ENCODE results near the gene NIN. TPM values are rescaled to one million over a fixed set of nuclear protein-coding genes. Genes with fewer than 3 reads are reported as not detected.

The NIN gene
- total RNA-seq, 1 experiment from 2014 or later: 26.6 TPM

- no peak for DNase-seq
- Mint-ChIP-seq H3K27ac (ENCODE audit: unreplicated experiment) (no peak overlapping the region), H3K27me3 (ENCODE audit: unreplicated experiment) (peaks cover 27% of the 10 kb centered on the region), H3K4me1 (ENCODE audit: low read depth, unreplicated experiment) (no peaks in the 10 kb centered on the region), H3K36me3 (ENCODE audit: insufficient read depth, unreplicated experiment) (no peaks in the 10 kb centered on the region), H3K4me3 (ENCODE audit: low read depth, unreplicated experiment) (no peak overlapping the region), H3K9me3 (ENCODE audit: low read depth, unreplicated experiment) (no peaks in the 10 kb centered on the region)
- no TSS peak for BruUV-seq (replicated peaks)
- no peak for TF ChIP-seq CTCF (IDR thresholded peaks at IDR 0.05; ENCODE audit: unreplicated experiment)
- intact Hi-C loops (cut with micrococcal nuclease; ENCODE audit: unreplicated experiment): no loop called here
- CTCF ChIA-PET: interaction anchor here (1.2 kb wide), 1 partner anchor 14 kb away, joined by 3 read pairs; no protein-coding TSS in a partner anchor
Measured at GRCh38 chr14:50846226-50846880, 15.4 kb upstream of the NIN start.

GRCh38 chr14:50845166-50845565 is 14.2 kb upstream of the NIN start:
- peaks cover 34% of the 10 kb centered on the region for H3K27me3 Mint-ChIP-seq (ENCODE audit: unreplicated experiment)
- no peak overlapping the region for H3K27ac Mint-ChIP-seq (ENCODE audit: unreplicated experiment)
- BruUV-seq (replicated peaks): no TSS peak
- no peak for DNase-seq
- H3K9me3 Mint-ChIP-seq (ENCODE audit: low read depth, unreplicated experiment): no peaks in the 10 kb centered on the region
- no peak overlapping the region for H3K4me3 Mint-ChIP-seq (ENCODE audit: low read depth, unreplicated experiment)
- no peaks in the 10 kb centered on the region for H3K36me3 Mint-ChIP-seq (ENCODE audit: insufficient read depth, unreplicated experiment)
- intact Hi-C loops (cut with micrococcal nuclease; ENCODE audit: unreplicated experiment): no loop called here
- no peaks in the 10 kb centered on the region for H3K4me1 Mint-ChIP-seq (ENCODE audit: low read depth, unreplicated experiment)
- no peak for TF ChIP-seq CTCF (IDR thresholded peaks at IDR 0.05; ENCODE audit: unreplicated experiment)
- CTCF ChIA-PET: no interaction called here

DNA sequence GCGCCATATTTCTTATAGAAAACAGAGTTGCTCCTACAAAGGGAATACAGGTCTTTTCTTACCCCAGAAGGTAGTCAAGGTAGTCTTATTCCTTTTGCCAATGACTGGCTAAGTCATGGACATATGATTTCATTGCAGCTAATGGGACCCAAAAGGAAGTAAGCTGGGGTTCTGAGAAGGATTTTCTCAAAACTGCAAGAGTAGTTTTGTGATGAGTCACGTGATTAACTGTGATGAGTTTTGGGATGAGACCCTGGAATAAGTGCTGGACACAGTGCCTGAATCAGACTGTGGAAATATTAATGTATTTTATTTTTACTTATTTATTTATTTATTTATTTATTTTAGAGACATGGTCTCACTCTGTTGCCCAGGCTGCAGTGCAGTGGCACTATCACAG is 13.4 kb upstream of the NIN start:
- no peaks in the 10 kb centered on the region for H3K36me3 Mint-ChIP-seq (ENCODE audit: insufficient read depth, unreplicated experiment)
- no peak for DNase-seq
- CTCF ChIA-PET: no interaction called here
- TF ChIP-seq CTCF (IDR thresholded peaks at IDR 0.05; ENCODE audit: unreplicated experiment): no peak
- H3K4me1 Mint-ChIP-seq (ENCODE audit: low read depth, unreplicated experiment): no peaks in the 10 kb centered on the region
- H3K9me3 Mint-ChIP-seq (ENCODE audit: low read depth, unreplicated experiment): no peaks in the 10 kb centered on the region
- no TSS peak for BruUV-seq (replicated peaks)
- H3K4me3 Mint-ChIP-seq (ENCODE audit: low read depth, unreplicated experiment): no peak overlapping the region
- peaks cover 34% of the 10 kb centered on the region for H3K27me3 Mint-ChIP-seq (ENCODE audit: unreplicated experiment)
- intact Hi-C loops (cut with micrococcal nuclease; ENCODE audit: unreplicated experiment): no loop called here
- H3K27ac Mint-ChIP-seq (ENCODE audit: unreplicated experiment): no peak overlapping the region

DNA sequence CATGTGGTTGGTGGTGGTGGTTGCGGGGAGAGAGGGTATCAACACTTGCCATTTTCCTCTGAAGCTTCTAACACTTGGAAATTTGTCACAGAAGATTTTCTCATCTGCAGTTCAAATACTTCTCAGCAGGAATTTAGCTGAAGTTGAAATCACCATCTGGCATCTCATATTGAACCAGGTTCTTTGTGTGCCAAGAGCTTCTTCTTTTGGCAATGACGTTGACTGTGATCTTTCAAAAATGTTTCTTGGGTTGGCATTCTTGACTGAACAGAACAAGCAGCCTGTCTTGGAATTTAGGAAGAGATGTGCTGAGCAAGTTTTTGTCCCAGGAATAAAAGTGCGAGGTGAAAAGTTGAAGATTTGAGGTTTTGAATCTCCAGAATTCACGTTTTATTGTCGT is 8.7 kb upstream of the NIN start:
- CTCF ChIA-PET: no interaction called here
- Mint-ChIP-seq H3K27me3 (ENCODE audit: unreplicated experiment) (peaks cover 20% of the 10 kb centered on the region), H3K4me3 (ENCODE audit: low read depth, unreplicated experiment) (no peak overlapping the region), H3K27ac (ENCODE audit: unreplicated experiment) (no peak overlapping the region), H3K9me3 (ENCODE audit: low read depth, unreplicated experiment) (no peaks in the 10 kb centered on the region), H3K36me3 (ENCODE audit: insufficient read depth, unreplicated experiment) (no peaks in the 10 kb centered on the region), H3K4me1 (ENCODE audit: low read depth, unreplicated experiment) (no peaks in the 10 kb centered on the region)
- no peak for TF ChIP-seq CTCF (IDR thresholded peaks at IDR 0.05; ENCODE audit: unreplicated experiment)
- BruUV-seq (replicated peaks): no TSS peak
- DNase-seq: no peak
- intact Hi-C loops (cut with micrococcal nuclease; ENCODE audit: unreplicated experiment): no loop called here
